ENCODE measurements around the gene DNAJC25.
A peak's percentile ranks its signal among the peaks of the same experiment; 100 is the strongest.

The DNAJC25 gene

DNA sequence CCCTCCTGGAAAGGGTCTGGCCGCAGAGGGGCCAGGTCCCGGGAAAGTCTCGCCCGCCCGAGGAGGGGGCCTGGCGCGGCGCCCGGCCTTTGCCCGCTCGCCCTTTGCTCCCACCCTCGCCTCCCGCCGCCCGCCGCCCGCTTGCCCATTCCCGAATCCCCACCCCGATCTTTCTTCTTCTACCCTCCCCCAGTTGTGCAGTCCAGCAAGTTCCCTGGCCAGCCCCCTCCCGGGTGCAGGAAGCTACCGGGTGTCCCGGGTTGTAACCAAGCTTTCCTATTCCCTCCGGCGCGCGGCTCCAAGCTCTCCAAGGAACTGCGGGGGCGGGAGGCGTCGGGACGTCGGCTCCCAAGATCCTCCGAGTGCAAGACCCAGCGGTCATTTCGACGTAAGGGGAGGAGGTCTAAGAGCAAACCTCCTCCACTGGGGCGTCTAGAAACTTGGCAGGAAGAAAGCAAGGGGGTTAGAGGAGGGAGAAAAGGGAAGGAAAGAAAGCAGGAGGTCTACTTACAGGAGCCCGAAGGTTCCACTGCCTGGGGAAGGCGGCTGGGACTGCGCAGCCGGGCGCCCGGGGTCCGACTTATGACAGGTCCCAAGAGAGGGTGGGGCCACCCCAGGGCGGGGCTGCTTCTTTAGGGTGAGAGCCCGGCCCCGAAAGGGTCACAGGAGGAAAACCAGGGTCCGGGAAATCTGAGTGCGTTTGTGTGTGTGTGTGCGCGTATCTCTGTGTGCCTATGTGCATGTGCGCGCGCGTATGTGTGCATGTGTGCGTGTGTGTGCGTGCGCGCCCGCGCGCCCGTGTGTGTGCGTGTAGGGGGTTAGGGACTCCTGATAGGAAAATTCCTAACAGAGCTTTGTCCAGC, 31.8 kb upstream of the DNAJC25 start, which contains the start of gene PTGR1:
TSS of gene PTGR1 (minus strand) at position 556 of the 863 bp plus-strand sequence. CDS start 2,225 bp downstream, outside the sequence.
- no peaks in the 10 kb centered on the region for H3K79me2 ChIP-seq (ENCODE audit: low read length)
- no peaks in the 10 kb centered on the region for H3K36me3 ChIP-seq (replicated peaks; ENCODE audit: insufficient read depth, low read length)
- 0 out of 2 replicates have a peak within 1 kb of the TSS, but pooled peaks have one; percentile 31 for H2AFZ ChIP-seq (ENCODE audit: low read length)
- H3F3A ChIP-seq (ENCODE audit: insufficient read depth, low read length) = no peaks in the 10 kb centered on the region
- peak within 1 kb of the TSS; percentile 85; the same call in 1 of the 2 replicates for H3K4me2 ChIP-seq (ENCODE audit: low read depth, low read length)
- peak within 1 kb of the TSS; percentile 71; the same call in 1 of the 2 replicates for H3K4me3 ChIP-seq (ENCODE audit: low read length)
- no peaks in the 10 kb centered on the region for H3K9me3 ChIP-seq (replicated peaks; ENCODE audit: insufficient read depth, low read length)
- no peaks in the 10 kb centered on the region for H4K20me1 ChIP-seq (ENCODE audit: insufficient read depth, low read length)
- H3K9ac ChIP-seq (ENCODE audit: low read length) = no peak within 1 kb of the TSS
- H3K27me3 ChIP-seq (replicated peaks; ENCODE audit: insufficient read depth, low read length) = peaks cover 11% of the 10 kb centered on the region
- H3K4me1 ChIP-seq (ENCODE audit: low read length) = no peaks in the 10 kb centered on the region
- no peaks in the 10 kb centered on the region for H3K9me2 ChIP-seq (replicated peaks; ENCODE audit: insufficient read depth, low read length)
- H3K27ac ChIP-seq (ENCODE audit: low read length) = no peak within 1 kb of the TSS
- DNase-seq = no peak
- no peak for TF ChIP-seq EZH2phosphoT487 (IDR thresholded peaks at IDR 0.05; ENCODE audit: low read length)
- no peak for TF ChIP-seq EZH2 (optimal IDR thresholded peaks at IDR 0.05; ENCODE audit: low read depth, low read length)
- TF ChIP-seq, protein P1, sequence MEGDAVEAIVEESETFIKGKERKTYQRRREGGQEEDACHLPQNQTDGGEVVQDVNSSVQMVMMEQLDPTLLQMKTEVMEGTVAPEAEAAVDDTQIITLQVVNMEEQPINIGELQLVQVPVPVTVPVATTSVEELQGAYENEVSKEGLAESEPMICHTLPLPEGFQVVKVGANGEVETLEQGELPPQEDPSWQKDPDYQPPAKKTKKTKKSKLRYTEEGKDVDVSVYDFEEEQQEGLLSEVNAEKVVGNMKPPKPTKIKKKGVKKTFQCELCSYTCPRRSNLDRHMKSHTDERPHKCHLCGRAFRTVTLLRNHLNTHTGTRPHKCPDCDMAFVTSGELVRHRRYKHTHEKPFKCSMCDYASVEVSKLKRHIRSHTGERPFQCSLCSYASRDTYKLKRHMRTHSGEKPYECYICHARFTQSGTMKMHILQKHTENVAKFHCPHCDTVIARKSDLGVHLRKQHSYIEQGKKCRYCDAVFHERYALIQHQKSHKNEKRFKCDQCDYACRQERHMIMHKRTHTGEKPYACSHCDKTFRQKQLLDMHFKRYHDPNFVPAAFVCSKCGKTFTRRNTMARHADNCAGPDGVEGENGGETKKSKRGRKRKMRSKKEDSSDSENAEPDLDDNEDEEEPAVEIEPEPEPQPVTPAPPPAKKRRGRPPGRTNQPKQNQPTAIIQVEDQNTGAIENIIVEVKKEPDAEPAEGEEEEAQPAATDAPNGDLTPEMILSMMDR (IDR thresholded peaks at IDR 0.05; ENCODE audit: low read length) = no peak

DNA sequence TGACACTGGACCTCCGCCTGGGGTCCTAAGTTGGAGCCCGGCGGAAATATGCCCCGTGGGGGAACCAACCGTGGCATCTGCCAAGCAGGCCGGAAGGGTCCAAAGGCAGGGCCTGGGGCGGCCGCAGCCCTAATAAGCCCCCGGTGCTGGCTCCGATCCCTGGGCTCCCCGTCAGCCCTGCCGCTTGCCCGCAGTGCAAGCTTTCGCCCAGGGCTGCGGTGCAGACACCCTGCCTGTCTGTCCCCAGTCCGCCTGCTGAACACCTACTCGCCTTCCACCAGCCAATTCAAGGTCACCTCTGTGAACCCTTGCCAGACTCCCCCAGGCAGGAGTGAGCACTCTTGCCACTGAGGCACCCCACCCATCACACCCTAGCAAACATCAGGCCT, 31.2 kb upstream of the DNAJC25 start:
- Histone ChIP-seq H3K27me3 (replicated peaks; ENCODE audit: insufficient read depth, low read length) (peaks cover 11% of the 10 kb centered on the region), H4K20me1 (ENCODE audit: insufficient read depth, low read length) (no peaks in the 10 kb centered on the region), H3K4me2 (ENCODE audit: low read depth, low read length) (no peak overlapping the region), H2AFZ (ENCODE audit: low read length) (no peak overlapping the region), H3K27ac (ENCODE audit: low read length) (no peak overlapping the region), H3F3A (ENCODE audit: insufficient read depth, low read length) (no peaks in the 10 kb centered on the region), H3K79me2 (ENCODE audit: low read length) (no peaks in the 10 kb centered on the region), H3K9me3 (replicated peaks; ENCODE audit: insufficient read depth, low read length) (no peaks in the 10 kb centered on the region), H3K9me2 (replicated peaks; ENCODE audit: insufficient read depth, low read length) (no peaks in the 10 kb centered on the region), H3K36me3 (replicated peaks; ENCODE audit: insufficient read depth, low read length) (no peaks in the 10 kb centered on the region), H3K9ac (ENCODE audit: low read length) (no peak overlapping the region), H3K4me1 (ENCODE audit: low read length) (no peaks in the 10 kb centered on the region), H3K4me3 (ENCODE audit: low read length) (no peak overlapping the region)
- DNase-seq = no peak
- no peak for TF ChIP-seq EZH2phosphoT487 (IDR thresholded peaks at IDR 0.05; ENCODE audit: low read length)
- TF ChIP-seq, protein P1 (IDR thresholded peaks at IDR 0.05; ENCODE audit: low read length) = no peak
- TF ChIP-seq EZH2 (optimal IDR thresholded peaks at IDR 0.05; ENCODE audit: low read depth, low read length) = no peak

DNA sequence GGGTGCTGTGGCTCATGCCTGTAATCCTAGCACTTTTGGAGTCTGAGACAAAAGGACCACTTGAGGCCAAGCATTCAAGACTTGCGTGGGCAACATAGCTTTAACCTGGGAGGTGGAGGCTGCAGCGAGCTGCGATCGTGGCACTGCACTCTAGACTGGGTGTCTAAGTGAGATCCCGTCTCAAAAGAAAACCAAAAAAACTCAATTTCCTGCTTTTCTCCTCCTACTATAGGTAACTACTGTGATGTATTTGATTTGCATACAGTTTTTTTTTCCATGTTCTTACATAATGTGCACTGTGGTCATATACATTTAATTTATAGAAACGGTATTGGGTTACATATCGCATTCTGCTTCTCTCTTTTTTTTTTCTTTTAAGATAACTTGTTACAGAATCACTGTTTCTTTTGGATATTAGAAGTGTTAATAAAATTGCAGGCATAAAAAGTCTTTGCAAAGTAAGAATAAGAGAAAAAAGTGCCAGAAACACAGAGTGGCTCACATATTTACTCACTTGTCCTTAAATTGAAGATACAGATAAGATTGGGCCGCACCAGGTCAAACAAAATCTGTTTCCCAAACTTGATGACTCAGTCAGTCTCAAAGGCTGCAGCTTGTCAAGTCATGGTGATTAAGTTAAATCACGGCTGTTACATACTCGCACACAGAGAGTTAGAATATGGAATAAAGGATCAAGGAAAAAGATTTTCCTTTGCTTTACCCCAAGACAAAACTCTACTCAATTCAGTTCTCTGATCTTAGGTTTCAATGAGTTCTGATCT, 29.7 kb upstream of the DNAJC25 start:
- Histone ChIP-seq H4K20me1 (ENCODE audit: insufficient read depth, low read length) (no peaks in the 10 kb centered on the region), H3K4me3 (ENCODE audit: low read length) (no peak overlapping the region), H3K9me3 (replicated peaks; ENCODE audit: insufficient read depth, low read length) (no peaks in the 10 kb centered on the region), H3K4me1 (ENCODE audit: low read length) (no peaks in the 10 kb centered on the region), H3K9ac (ENCODE audit: low read length) (no peak overlapping the region), H3K79me2 (ENCODE audit: low read length) (no peaks in the 10 kb centered on the region), H2AFZ (ENCODE audit: low read length) (no peak overlapping the region), H3K9me2 (replicated peaks; ENCODE audit: insufficient read depth, low read length) (no peaks in the 10 kb centered on the region), H3K4me2 (ENCODE audit: low read depth, low read length) (no peak overlapping the region), H3K36me3 (replicated peaks; ENCODE audit: insufficient read depth, low read length) (no peaks in the 10 kb centered on the region), H3K27ac (ENCODE audit: low read length) (no peak overlapping the region), H3F3A (ENCODE audit: insufficient read depth, low read length) (no peaks in the 10 kb centered on the region), H3K27me3 (replicated peaks; ENCODE audit: insufficient read depth, low read length) (peaks cover 11% of the 10 kb centered on the region)
- TF ChIP-seq EZH2 (optimal IDR thresholded peaks at IDR 0.05; ENCODE audit: low read depth, low read length) = no peak
- no peak for TF ChIP-seq EZH2phosphoT487 (IDR thresholded peaks at IDR 0.05; ENCODE audit: low read length)
- TF ChIP-seq, protein P1 (IDR thresholded peaks at IDR 0.05; ENCODE audit: low read length) = no peak
- DNase-seq = no peak
